Measurements from ENCODE around the gene SUSD4.

The SUSD4 gene

GRCh38 chr1:223231581-223231980, 132.4 kb downstream of the SUSD4 start:
- no peak for DNase-seq (ENCODE audit: low read depth in 1 of 2, low spot score in 1 of 2)

DNA sequence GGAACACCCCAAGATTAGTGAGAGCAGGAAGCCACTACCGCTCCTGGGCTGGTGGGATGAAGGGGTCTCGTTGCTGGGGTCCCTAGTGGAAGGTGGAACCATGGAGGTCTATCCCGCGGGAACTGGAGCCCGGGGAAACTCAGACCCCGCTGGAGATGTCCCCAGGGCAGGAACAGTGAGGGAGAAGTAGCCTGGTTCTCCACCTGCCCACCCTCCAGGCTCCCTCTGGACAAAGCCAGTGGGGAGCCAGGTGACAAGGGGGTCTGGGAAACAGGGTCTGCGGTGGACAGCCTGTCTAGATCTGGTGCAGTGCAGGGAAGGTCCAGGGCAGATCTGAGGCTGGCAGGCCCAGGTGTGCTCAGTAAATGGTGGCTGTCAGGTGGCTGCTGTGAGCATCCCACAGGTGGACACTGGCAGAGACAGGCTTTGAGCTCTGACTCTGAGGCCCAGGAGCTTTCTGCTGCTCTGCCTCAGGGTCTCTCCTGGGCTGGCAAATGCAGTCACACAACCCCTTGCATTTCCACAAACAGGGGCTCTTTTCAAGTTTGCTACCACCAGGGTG, 132.9 kb downstream of the SUSD4 start:
- DNase-seq (ENCODE audit: low read depth in 1 of 2, low spot score in 1 of 2) = no peak

DNA sequence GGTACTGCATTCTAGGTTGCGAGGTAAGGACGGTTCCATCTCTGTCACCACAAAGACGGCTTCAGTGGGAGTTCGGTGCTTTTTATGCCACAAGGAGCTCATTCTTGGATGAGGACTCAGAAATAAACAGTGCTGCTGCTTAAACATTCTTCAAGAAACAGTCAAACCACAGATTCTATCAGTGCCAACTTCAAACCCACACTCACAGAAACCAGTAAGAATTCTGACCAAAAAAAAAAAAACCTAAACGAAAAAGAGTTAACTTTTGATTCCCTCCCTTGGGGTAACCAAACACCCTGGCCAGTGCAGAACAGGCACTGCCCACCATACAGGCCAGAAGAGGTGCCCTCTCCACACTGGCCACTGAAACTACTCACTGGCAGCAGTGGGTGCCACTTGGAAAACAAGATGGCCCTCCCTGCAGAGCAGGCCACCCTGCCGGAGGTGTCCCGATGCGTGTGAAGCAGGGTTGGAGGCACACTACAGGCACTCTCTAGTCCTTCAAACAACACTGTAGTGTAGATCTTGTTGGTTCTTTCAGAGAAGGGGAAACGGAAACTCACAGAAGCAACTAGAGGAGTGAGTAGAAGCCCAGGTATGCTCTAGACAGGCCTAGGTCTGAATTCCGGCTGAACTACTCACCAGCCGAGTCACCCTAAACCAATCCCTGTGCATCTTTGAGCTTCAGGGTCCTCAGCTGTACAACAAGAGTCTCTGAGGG, 133.7 kb downstream of the SUSD4 start:
- no peak for DNase-seq (ENCODE audit: low read depth in 1 of 2, low spot score in 1 of 2)

DNA sequence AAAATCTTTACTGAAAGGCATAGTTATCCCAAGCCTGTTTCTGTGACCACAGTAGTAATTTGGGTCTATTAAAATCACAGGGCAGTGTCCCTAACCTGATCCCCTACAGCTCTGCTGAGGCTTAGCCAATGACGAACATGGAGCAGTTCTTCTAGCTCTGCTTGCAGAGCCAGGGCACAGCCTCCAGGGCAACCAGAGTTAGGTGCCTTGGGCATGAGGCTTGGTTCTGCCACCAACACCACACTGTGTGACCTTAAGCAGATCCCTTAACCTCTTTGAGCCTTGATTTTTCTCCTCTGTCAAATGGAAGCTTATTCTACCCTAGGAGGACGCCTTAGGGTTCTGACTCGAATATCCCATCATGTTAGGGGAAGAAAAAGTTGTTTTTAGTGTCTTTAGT, 134.2 kb downstream of the SUSD4 start:
- DNase-seq (ENCODE audit: low read depth in 1 of 2, low spot score in 1 of 2) = no peak

GRCh38 chr1:223228931-223229528, 134.9 kb downstream of the SUSD4 start:
- no peak for DNase-seq (ENCODE audit: low read depth in 1 of 2, low spot score in 1 of 2)

DNA sequence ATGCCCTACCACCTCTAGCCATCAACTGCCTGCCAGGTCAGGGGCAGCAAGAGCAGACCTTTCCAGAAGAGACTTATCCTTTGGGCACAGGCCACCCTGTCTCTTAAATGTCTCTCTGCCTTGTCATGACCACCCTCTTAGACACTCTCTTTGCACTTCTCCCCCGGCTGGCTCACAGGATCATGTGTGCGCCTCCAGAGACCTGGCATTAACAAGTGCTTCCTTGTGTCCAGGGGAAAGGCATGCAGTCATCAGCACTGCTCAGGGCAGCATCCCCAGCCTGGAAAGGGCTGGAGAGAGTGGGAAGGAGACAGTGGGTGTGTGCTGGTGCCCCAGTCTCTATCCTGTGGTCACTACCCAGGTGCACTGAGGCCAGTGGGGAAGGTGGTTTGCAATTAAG, 135.8 kb downstream of the SUSD4 start:
- no peak for DNase-seq (ENCODE audit: low read depth in 1 of 2, low spot score in 1 of 2)

DNA sequence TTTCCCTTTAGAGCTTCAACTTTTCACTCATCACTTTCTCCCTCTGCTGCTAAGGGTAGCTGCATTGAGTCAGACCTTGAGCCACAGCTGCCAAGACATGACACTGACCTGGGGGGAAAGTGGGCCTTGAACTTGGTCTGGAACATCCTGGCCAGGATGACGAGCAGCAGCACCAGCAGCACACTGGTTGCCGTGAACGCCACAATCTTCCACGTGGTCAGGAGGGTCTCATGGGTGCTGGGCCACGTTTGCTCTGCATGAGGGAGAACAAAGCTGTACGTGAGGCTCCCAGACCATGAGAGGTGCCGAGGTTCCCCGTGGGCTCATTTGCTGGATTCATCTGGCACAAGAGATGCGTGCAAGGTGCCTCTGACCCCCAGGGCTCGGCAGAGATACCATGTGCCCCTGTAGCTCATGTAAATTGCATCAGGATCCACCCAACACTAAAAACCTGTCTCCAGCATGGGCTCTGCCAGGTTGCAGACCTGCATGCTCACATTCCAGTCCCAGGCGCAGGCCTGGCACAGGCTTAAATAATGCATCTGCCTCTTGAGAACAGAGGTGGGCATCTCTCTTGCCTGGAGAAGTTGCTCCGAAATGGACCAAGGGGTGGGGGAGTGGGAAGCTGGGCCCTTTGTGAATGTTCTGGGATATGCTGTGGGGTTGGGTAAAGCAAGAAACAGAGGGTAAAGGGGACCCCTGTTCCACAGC, 136.3 kb downstream of the SUSD4 start:
- DNase-seq (ENCODE audit: low read depth in 1 of 2, low spot score in 1 of 2) = no peak

DNA sequence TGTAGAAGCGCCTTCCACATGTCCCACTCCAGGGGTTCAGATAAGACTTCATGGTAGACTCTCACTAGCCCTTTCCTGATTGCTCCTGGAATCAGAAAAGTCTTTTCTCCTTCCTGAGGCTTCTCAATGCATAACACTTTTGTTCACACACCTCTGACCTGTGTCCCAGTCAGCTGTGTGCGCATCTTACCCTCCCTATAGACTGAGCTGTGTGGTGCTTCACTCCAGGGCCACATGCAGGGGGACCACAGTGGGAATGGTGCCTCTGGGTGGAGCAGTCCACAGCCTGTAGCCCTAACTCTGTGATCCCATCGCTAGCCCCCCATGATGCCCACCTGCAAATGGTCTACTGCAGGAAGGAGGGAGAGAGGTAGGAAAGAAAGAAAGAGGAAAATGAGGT, 136.9 kb downstream of the SUSD4 start:
- DNase-seq (ENCODE audit: low read depth in 1 of 2, low spot score in 1 of 2) = no peak

DNA sequence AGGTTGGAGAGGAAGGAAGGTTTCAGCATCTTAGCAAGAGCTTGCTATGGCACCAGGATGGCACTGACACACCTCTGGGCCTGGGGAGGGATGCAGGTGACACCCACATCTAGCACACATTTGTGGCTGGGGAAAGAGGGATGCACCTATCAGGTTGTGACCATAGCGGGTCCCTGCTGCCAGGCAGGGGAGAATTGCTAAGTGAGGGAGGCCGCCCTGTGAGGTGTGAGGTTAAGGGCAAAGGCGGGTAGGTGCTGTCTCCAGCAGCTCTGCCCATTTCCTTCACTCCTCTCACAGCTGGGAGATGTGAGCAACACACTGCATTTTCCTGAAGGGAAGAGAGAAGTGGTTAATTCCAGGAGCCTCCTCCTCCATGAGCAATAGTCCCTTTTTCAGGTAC, 137.7 kb downstream of the SUSD4 start:
- DNase-seq (ENCODE audit: low read depth in 1 of 2, low spot score in 1 of 2) = no peak

GRCh38 chr1:223225481-223225880, 138.5 kb downstream of the SUSD4 start:
- DNase-seq (ENCODE audit: low read depth in 1 of 2, low spot score in 1 of 2) = no peak

GRCh38 chr1:223225061-223225460, 138.9 kb downstream of the SUSD4 start:
- DNase-seq (ENCODE audit: low read depth in 1 of 2, low spot score in 1 of 2) = no peak

DNA sequence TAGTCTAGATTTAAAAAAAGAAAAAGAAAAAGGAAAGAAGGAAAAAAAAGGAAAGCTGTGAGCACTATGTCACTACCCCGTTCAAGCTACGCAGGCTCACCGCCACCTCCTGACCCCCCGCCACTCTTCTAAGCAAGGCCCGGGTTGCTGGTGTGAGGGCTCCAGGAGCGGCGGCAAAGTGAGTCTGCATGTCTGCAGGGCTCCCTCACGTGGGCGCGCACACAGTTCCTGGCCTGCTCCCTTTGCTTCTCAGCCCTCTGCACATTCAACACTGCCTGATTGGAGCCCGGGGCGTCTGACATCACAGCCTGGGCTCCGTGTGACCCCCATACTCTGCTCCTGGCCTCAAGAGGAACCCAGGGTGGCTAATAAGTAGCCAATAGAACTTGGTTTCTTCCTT, 139.5 kb downstream of the SUSD4 start:
- no peak for DNase-seq (ENCODE audit: low read depth in 1 of 2, low spot score in 1 of 2)

DNA sequence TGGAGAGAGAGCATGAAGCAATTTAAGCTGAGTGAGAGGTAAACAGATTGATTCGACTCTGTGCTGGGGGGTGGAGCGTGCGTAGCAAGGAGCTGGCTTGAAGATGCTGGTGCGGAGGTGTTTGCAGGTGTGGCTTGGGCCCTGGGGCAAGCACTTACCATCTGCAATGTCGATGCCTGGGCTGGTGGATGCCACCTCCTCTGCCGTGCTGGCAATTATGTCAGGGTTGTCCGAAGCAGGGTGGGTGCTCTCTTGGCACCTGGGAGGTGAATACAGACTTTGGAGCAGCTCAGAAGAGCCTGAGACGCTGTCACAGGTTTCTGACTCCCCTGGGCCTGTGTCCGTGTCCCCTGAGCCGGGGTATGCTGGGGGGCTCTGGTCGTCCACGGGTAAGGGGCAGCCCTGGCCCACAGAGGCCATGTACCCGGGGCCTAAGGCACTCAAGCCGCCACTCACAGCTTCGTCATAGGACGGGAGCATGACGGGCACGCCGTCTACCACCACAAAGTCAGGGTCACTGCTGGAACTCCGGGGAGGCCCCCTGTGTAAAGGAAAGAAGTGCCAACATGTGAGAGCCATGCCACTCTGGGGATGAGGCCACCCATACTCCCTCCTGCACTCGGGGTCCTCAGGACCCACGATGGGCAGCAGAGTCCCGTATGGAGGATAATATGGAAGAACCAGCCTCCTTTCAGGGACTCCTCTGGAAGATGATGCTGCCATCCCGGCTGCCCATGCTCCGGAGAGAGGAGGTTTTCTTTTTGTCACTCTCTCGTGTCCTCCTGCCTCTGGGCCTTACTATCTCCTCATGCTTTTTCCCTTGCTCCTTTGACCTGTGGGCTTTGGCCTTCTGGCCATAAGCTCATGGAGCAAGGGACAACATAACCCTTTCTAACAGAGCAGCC, 140.6 kb downstream of the SUSD4 start:
- no peak for DNase-seq (ENCODE audit: low read depth in 1 of 2, low spot score in 1 of 2)

DNA sequence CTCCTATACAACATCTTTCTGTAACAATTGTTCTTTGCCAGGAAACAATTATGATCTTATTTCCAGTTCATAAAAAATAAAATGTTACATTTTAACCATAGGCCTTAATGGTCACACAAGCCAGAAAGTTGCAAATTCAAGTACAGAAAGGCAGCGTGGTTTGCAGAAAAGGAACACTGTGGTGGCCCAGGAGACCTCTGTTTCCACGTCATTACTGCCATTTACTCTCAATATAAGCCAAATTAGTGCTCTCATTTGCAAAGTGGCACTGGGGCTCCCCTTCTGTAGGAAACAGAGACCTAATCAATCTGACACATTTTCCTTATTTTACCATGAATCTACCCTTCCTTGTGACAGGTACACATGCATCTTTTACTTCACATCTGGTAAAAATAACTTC, 141.6 kb downstream of the SUSD4 start:
- no peak for DNase-seq (ENCODE audit: low read depth in 1 of 2, low spot score in 1 of 2)

- DNase-seq (ENCODE audit: low read depth in 1 of 2, low spot score in 1 of 2) = no peak
These were observed 142.3 kb downstream of the SUSD4 start for GRCh38 chr1:223221686-223222085.

- no peak for DNase-seq (ENCODE audit: low read depth in 1 of 2, low spot score in 1 of 2)
These were observed 143.9 kb downstream of the SUSD4 start for GRCh38 chr1:223219846-223220610.

DNA sequence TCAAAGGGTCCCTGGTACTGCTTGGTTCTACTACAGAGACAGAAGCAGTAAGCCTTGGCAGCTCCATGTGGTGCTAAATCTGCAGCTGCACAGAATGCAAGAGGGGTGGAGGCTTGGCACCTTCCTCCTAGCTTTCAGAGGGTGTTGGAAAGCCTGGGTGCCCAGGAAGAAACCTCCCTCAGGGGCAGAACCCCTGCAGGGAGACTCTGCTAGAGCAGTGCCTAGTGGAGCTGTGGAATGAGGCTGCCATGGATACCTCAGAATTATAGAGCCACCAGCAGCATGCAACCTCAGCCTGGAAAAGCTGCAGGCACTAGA, 144.7 kb downstream of the SUSD4 start:
- DNase-seq (ENCODE audit: low read depth in 1 of 2, low spot score in 1 of 2) = no peak

GRCh38 chr1:223217781-223218180, 146.2 kb downstream of the SUSD4 start:
- DNase-seq (ENCODE audit: low read depth in 1 of 2, low spot score in 1 of 2) = no peak

GRCh38 chr1:223216531-223217205, 147.3 kb downstream of the SUSD4 start:
- DNase-seq (ENCODE audit: low read depth in 1 of 2, low spot score in 1 of 2) = no peak

DNA sequence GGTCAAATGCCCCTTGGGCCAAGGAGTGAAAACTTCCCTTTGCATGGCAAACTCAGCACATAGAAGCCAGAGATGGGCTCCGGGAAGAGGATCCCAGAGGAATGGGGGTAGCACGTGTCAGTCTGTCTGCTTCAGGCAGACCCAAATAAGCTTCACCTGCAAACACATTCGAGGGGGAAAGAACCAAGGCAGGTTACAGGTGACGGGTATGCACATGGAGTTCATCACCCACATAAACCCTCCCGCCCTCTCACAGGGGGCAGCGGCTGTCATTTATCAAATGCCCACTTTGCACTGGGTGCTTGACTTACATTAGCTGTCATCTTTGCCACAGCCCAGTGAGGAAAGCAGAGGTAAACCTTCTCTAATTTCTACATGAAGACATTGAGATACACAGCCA, 147.9 kb downstream of the SUSD4 start:
- no peak for DNase-seq (ENCODE audit: low read depth in 1 of 2, low spot score in 1 of 2)
